Activated T-cell treated with anti-CD3 and anti-CD28 coated beads, Interleukin-2, amount 50 U/mL, for 72 hours (primary cell): ENCODE measurements around the gene COLEC11. TPM values are rescaled to one million over a fixed set of nuclear protein-coding genes. Genes with fewer than 3 reads are reported as not detected.
"Not testable (repeated sequence)": the region's sequence is repeated elsewhere in the genome, so short reads cannot be mapped to it uniquely, and the experiment has no call there.

ENCODE experiments used
- ATAC-seq, 2 donors: fragments of 150-1000 bp; cut with Tn5 transposase; replicated peaks in 1 of 2; 2 replicates each; pipeline ENCODE4 v1.10.0; 2021; ENCODE audit warnings: moderate library complexity in 2 of 2, mild to moderate bottlenecking in 1 of 2
- DNase-seq, 2 donors: peaks; one replicate each; pipeline ENCODE4 v3.0.0; 2021 to 2022; ENCODE audit warnings: mixed read lengths in 1 of 2
- H3K27ac Mint-ChIP-seq: one replicate; pipeline ENCODE4 v1.8.0; 2022; ENCODE audit warnings: mild to moderate bottlenecking, moderate library complexity, mixed read lengths
- H3K27me3 Mint-ChIP-seq: one replicate; pipeline ENCODE4 v1.8.0; 2022; ENCODE audit warnings: low read depth, mixed read lengths
- H3K36me3 Mint-ChIP-seq, 2 donors: one replicate each; pipeline ENCODE4 v1.8.0; 2022; ENCODE audit warnings: mixed read lengths in 2 of 2, mild to moderate bottlenecking in 1 of 2; ENCODE audit not compliant: insufficient read depth in 2 of 2
- H3K4me1 Mint-ChIP-seq: one replicate; pipeline ENCODE4 v1.8.0; 2022; ENCODE audit warnings: low read depth, mixed read lengths
- H3K4me3 Mint-ChIP-seq, 2 donors: one replicate each; pipeline ENCODE4 v1.8.0; 2022; ENCODE audit warnings: mild to moderate bottlenecking in 2 of 2, mixed read lengths in 2 of 2, moderate library complexity in 2 of 2
- H3K9me3 Mint-ChIP-seq, 2 donors: one replicate each; pipeline ENCODE4 v1.8.0; 2022; ENCODE audit warnings: mixed read lengths in 2 of 2
- total RNA-seq, 2 donors: library from RNA; stranded (reverse); gene quantifications; one replicate each; pipeline ENCODE4 v1.2.3, GENCODE V29; 2022

The COLEC11 gene
- total RNA-seq, 2 donors from 2014 or later = 0.21 to 0.41 TPM

DNA sequence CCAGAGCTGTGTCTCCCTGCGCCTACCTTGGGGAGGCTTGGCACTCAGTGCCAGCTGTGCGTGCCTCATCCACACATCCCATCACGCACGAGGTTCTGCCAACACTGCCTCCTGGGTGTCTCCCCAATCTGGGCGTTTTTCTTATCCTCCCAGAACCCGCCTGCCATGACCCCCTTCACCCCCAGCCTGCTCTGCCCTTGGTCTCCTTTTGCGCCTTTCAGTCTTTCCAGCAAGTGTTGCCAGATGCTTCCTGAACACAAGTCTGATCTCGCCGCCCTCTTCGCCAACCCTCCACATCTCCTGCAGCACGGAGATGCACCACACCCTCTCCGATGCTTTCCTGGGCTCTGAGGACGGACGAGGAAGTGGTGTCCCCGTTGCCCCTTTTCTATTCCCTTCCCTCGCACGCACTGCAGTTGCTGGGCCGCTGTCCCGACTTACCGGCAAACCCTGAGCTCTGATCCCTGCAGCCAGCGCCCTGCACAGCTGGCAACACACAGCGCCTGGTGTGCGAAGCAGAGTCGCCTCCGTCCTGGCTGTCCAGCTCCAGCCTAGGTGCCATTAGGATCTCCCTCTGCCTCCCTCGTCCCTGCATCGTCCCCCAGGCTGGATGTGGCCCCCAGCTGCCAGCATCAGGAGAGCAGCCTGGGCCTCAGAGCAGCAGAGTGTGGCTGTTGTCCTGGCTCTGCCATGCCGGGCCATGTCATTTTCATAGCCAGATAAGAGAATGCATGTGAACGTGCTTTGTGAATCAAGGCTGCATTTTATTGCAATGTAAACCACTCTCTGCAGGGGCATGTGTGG, 40.5 kb downstream of the COLEC11 start:
- Mint-ChIP-seq H3K27me3 (no peaks in the 10 kb centered on the region), H3K9me3 (no peaks in the 10 kb centered on the region), H3K4me1 (no peaks in the 10 kb centered on the region), H3K27ac (no peak overlapping the region), H3K36me3 (no peaks in the 10 kb centered on the region), H3K4me3 (no peak overlapping the region)
- DNase-seq (no peak), ATAC-seq (no peak)

DNA sequence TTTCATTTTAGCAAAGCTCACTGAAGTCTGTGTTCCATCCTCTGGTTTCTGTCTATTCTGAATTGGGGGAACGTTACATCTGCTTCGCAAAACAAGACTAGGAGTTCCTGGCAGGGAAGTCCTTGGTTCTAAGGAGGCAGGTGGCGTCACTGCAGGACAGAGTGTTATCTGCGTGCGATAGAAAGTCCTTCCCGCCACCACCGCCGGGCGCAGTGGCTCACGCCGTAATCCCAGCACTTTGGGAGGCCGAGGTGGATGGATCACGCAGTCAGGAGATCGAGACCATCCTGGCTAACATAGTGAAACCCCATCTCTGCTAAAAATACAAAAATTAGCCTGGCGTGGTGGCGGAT, 41.0 kb downstream of the COLEC11 start:
- H3K27me3 Mint-ChIP-seq, H3K9me3 Mint-ChIP-seq, ATAC-seq, H3K36me3 Mint-ChIP-seq, H3K4me1 Mint-ChIP-seq, H3K4me3 Mint-ChIP-seq, DNase-seq, H3K27ac Mint-ChIP-seq: not testable (repeated sequence)

DNA sequence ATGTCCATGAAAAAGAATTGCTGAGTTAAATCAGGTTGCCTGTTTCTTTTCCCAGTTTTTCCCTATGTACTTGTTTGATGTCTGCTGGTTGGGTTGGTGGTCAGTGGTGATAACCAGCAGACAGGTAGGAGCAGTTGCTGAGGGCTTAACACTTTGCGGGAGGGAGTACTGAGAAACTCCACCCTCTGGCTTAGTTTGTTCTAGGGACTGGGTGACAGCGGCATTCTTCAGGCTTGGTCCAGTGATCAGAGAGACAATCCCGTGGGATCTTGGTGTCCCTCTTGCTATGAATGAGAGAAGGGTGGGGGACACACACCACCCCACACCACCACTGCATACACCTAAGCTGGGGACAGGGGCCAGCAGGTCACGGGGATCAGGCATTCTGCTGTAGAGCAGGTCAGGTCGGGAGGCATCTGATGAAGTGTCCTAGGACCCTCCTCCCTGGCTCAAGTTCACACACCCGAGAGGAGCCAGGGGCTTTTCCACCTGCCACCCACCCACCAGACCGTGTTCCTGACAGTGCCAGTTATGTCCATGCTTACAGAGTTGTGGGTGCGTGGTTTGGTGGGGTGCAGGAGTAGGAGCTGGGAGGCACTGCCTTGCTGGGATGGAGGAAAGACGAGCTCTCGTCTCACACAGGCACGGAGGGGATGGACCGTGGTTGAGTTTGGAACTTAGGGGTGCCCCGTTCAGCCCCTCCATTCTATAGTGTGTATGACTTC, 41.8 kb downstream of the COLEC11 start:
- ATAC-seq = no peak

DNA sequence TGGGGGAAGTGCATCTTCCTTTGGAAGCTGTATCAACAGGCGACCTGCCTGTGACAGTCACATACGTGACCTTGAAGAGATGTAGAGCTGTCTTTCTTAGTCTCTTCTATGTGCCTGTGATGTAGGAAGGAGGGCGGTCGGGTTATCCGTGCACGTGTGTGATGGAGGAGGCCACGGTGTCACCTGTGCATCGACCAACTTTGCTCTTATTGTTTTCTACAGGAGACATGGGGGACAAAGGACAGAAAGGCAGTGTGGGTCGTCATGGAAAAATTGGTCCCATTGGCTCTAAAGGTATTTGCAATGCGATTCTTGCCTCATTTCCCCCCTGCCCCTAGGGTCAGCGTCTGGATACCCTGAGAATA, 42.4 kb downstream of the COLEC11 start:
- DNase-seq (no peak), ATAC-seq (no peak)
- no peaks in the 10 kb centered on the region for H3K27me3 Mint-ChIP-seq
- H3K4me3 Mint-ChIP-seq = no peak overlapping the region
- no peaks in the 10 kb centered on the region for H3K36me3 Mint-ChIP-seq
- no peaks in the 10 kb centered on the region for H3K9me3 Mint-ChIP-seq
- no peak overlapping the region for H3K27ac Mint-ChIP-seq
- H3K4me1 Mint-ChIP-seq = no peaks in the 10 kb centered on the region

More for the DNA sequence above, 41.8 kb downstream of the COLEC11 start:
- no peak for DNase-seq
- Mint-ChIP-seq H3K27ac (no peak overlapping the region), H3K36me3 (no peaks in the 10 kb centered on the region), H3K4me3 (no peak overlapping the region), H3K9me3 (no peaks in the 10 kb centered on the region), H3K27me3 (no peaks in the 10 kb centered on the region), H3K4me1 (no peaks in the 10 kb centered on the region)

DNA sequence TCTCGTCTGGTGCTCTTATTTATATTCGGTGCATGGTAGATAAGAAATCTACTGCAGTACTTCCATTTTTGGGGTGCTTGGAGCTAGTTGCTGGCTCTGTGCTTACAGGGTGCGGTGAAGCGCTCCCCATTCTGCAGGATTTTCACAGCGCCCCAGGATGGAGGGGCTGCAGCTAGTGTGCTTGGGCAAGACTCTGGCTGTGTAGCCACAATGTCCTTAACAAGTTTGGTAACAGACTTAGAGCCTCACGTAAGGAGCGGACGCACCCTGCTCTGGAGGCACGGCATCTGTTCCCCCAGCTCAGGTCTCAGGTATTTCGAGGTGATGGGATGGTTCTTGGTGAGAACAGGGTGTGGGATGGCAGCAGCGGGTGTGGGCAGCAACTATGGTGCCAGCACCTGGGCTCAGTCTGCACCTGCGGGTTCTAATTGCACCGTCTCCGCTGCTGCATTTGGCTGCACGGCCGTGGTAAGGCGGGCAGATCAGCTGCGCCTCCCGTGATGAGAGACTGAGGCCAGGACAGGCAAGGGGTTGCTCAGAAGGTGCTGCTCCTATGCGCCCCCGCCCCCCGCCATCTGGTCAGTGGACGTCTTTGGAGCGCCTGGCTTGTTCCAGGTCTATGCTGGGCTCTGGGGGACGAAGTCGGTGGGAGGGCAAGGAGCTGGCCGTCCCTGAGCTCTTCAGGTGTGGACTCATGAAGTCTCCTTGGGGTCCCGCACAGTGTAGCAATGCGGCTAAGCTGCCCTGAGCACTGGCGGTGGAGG, 43.0 kb downstream of the COLEC11 start:
- Mint-ChIP-seq H3K9me3 (no peaks in the 10 kb centered on the region), H3K27ac (no peak overlapping the region), H3K27me3 (no peaks in the 10 kb centered on the region), H3K36me3 (no peaks in the 10 kb centered on the region), H3K4me3 (no peak overlapping the region), H3K4me1 (no peaks in the 10 kb centered on the region)
- DNase-seq (no peak), ATAC-seq (peak in 1 of 2 donors; percentile 13)

DNA sequence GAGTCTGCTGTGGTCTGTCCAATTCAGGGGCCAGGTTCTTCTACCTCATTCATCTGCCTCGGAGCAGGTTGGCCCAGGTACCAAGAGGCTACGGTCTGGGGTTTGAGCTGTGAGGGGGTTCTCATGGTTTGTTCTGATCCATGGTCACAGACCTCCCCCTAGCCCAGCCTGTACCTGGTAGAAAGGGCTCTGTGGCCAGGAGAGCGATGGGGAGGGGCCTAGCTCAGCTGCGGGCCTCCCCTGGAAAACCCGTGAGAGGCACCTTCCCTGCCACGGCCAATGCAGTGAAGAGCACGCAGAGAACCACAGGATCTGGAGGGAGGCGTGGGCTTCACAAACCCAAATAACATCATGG, 43.5 kb downstream of the COLEC11 start:
- no peaks in the 10 kb centered on the region for H3K9me3 Mint-ChIP-seq
- no peaks in the 10 kb centered on the region for H3K4me1 Mint-ChIP-seq
- no peak overlapping the region for H3K4me3 Mint-ChIP-seq
- no peaks in the 10 kb centered on the region for H3K27me3 Mint-ChIP-seq
- ATAC-seq (no peak), DNase-seq (no peak)
- H3K27ac Mint-ChIP-seq = no peak overlapping the region
- no peaks in the 10 kb centered on the region for H3K36me3 Mint-ChIP-seq

DNA sequence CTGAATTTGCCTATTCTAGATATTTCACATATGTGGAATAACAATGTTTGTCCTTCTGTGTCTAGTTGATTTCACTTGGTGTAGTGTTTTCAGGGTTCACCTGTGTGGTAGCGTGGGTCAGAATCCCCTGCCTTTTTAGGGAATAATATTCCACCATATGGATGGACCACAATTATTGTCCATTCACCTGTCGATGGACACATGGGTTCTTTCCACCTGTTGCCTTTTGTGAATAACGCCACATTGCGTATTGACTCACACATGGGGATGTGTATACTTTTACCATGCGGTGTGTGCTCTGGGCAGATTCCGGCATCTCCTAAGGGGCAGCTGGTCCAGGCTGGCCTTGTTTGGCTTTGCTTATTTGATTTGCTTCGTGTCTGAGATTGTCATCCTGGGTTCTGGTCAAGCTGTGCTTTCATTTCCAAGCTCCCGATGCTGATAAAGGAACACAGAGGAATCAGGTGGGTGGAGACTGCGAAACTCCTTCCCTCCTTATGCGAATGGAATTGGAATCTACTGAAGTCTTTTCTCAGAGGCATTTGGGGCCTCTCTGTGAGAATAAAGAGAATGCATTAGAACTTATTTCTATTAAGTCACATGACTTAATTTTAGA, 44.2 kb downstream of the COLEC11 start:
- Mint-ChIP-seq H3K9me3 (no peaks in the 10 kb centered on the region), H3K36me3 (no peaks in the 10 kb centered on the region), H3K4me3 (no peak overlapping the region), H3K27me3 (no peaks in the 10 kb centered on the region), H3K4me1 (no peaks in the 10 kb centered on the region), H3K27ac (no peak overlapping the region)
- no peak for DNase-seq
- no peak for ATAC-seq

DNA sequence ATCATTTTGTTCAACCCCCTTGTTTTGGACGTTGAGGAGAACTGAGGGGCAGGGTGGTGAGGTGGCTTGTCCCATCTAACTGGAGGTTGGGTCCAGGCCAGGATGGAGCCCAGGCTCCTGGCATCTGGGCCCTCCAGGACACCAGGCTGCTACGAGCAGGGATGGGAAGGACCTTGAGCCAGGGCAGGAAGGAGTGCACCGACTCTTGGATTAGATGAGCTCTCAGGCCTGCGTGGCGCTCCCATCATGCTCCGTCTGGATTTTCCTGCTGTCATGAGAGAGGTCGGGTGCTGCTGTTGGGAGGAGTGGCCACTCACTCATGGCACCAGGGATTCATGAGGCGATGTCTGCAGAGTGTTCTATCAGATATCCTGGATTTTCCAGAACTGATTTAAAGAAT, 44.7 kb downstream of the COLEC11 start:
- Mint-ChIP-seq H3K27me3 (no peaks in the 10 kb centered on the region), H3K27ac (no peak overlapping the region), H3K4me3 (no peak overlapping the region), H3K9me3 (no peaks in the 10 kb centered on the region), H3K36me3 (no peaks in the 10 kb centered on the region), H3K4me1 (no peaks in the 10 kb centered on the region)
- ATAC-seq = no peak
- DNase-seq = no peak

DNA sequence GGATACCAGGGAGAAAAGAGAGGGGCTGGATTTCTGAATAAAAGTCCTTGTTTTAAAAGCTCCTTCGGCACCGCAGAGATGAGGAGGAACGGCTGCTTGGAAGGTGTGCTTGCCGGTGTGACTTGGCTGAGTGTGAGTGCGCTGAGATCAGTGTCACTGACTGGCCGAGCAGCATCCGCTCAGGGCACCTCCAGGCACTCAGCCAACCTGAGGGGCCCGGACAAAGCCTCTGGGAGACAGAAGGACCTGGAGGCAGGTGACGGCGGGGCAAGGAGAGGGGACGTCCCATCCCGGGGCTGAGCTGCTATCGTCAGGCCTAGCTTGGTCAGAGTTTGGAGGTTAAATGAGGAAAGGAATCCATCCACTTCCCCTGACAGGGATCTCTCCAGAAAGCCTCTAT, 46.3 kb downstream of the COLEC11 start:
- no peak for DNase-seq
- no peak for ATAC-seq
- H3K27ac Mint-ChIP-seq = no peak overlapping the region
- H3K27me3 Mint-ChIP-seq = no peaks in the 10 kb centered on the region
- no peak overlapping the region for H3K4me3 Mint-ChIP-seq
- no peaks in the 10 kb centered on the region for H3K36me3 Mint-ChIP-seq
- H3K4me1 Mint-ChIP-seq = no peaks in the 10 kb centered on the region
- no peaks in the 10 kb centered on the region for H3K9me3 Mint-ChIP-seq

DNA sequence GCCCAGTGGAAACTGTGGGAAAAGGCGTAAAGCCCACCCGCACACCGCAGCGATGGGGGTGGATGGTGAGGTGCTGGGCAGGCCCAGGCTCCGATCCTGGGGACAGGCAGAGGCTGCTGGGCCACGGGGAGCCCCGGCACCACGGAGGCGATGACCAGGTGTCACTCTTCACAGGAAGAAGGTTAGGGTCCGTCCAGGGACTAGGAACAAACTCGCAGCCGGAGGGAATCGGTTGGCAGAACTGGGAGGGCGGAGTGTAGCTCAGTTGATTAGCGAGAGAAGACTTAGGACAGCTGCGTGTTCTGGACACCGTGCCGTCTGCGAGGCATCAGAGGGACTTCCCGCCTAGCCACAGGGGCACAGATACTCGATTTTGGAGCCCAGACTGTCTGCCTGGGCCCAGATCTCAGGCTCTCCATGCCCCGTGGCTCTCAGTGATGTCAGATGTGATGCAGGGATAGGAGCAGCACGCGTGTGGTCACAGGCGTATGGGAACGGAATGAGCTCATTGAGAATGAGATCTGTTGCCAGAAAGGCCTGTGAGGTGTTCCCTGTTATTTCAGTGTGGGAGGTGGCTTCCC, 47.0 kb downstream of the COLEC11 start:
- no peaks in the 10 kb centered on the region for H3K27me3 Mint-ChIP-seq
- no peaks in the 10 kb centered on the region for H3K36me3 Mint-ChIP-seq
- DNase-seq = no peak
- no peak overlapping the region for H3K4me3 Mint-ChIP-seq
- ATAC-seq = no peak
- no peaks in the 10 kb centered on the region for H3K4me1 Mint-ChIP-seq
- no peaks in the 10 kb centered on the region for H3K9me3 Mint-ChIP-seq
- H3K27ac Mint-ChIP-seq = no peak overlapping the region

DNA sequence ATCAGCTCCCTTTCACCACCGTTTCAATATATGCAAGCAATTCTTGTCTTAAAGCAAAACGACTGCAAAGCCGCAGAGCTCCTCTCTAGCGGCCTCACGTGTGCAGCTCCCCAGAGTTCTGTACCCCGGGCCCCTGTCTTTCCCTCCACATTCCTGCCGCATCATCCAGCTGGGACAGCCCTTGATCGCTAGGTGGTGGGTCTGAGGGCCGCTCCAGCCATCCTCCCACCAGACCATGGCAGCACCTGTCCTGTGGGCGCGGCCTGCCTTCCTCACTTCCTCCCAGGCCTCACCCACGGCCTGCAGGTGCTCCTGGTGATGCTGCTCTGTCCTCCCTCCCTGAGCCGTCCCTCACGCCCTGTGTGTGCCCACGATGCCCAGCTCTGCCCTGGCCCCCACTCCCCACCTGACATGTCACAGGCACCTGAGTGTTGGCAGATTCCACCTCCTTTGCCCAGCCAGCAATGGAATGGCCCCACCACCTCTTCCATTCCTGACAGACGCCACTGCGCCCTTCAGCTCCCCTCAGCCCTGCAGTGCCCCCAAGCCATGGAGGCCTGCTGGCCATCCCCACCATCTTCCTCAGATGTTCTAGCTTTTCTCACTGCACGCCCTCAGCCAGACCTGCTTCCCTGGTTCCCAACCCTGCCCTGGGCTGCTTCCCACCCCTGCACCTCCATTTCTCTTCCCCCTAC, 47.8 kb downstream of the COLEC11 start:
- ATAC-seq = no peak

DNA sequence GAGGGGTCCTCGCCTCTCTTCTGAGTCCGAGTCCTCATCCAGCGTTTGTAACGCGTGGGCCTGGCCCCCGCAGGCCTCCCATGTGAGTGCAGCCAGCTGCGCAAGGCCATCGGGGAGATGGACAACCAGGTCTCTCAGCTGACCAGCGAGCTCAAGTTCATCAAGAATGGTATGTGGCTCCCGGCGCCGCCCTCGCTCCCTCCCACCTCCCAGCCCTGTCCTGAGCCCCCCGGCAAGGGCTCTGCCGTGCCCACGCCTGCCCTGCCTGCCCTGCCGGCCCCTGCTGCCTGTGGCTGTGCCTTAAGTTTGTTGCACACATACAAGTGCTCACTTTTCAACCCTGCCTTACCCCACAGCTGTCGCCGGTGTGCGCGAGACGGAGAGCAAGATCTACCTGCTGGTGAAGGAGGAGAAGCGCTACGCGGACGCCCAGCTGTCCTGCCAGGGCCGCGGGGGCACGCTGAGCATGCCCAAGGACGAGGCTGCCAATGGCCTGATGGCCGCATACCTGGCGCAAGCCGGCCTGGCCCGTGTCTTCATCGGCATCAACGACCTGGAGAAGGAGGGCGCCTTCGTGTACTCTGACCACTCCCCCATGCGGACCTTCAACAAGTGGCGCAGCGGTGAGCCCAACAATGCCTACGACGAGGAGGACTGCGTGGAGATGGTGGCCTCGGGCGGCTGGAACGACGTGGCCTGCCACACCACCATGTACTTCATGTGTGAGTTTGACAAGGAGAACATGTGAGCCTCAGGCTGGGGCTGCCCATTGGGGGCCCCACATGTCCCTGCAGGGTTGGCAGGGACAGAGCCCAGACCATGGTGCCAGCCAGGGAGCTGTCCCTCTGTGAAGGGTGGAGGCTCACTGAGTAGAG, 48.7 kb downstream of the COLEC11 start:
- Mint-ChIP-seq H3K27me3 (no peaks in the 10 kb centered on the region), H3K4me3 (no peak overlapping the region), H3K27ac (no peak overlapping the region), H3K9me3 (no peaks in the 10 kb centered on the region), H3K4me1 (no peaks in the 10 kb centered on the region), H3K36me3 (no peaks in the 10 kb centered on the region)
- no peak for ATAC-seq
- no peak for DNase-seq

More for the DNA sequence above, 47.8 kb downstream of the COLEC11 start:
- DNase-seq = no peak
- no peaks in the 10 kb centered on the region for H3K4me1 Mint-ChIP-seq
- no peaks in the 10 kb centered on the region for H3K9me3 Mint-ChIP-seq
- H3K27me3 Mint-ChIP-seq = no peaks in the 10 kb centered on the region
- no peaks in the 10 kb centered on the region for H3K36me3 Mint-ChIP-seq
- H3K4me3 Mint-ChIP-seq = no peak overlapping the region
- H3K27ac Mint-ChIP-seq = no peak overlapping the region
